Measurements from ENCODE around the gene VPS13A. TPM values are rescaled to one million over a fixed set of nuclear protein-coding genes. Genes with fewer than 3 reads are reported as not detected.

VPS13A gene
- total RNA-seq, 1 donor from 2014 or later: 30.3 TPM

Other genes starting within 250 kb of the VPS13A start
- gene FOXB2, start 157.9 kb upstream of the VPS13A start, total RNA-seq: not detected

Measured in sciatic nerve (tissue), 1 donor.